Activated CD8-positive, alpha-beta memory T cell treated with anti-CD3 and anti-CD28 coated beads, Interleukin-2, amount 50 U/mL, for 48 hours (primary cell): ENCODE results near the gene PTGFR.

ENCODE experiments used
- DNase-seq: peaks from one replicate; pipeline ENCODE4 v3.0.0-alpha.2; 2020

PTGFR gene, protein sequence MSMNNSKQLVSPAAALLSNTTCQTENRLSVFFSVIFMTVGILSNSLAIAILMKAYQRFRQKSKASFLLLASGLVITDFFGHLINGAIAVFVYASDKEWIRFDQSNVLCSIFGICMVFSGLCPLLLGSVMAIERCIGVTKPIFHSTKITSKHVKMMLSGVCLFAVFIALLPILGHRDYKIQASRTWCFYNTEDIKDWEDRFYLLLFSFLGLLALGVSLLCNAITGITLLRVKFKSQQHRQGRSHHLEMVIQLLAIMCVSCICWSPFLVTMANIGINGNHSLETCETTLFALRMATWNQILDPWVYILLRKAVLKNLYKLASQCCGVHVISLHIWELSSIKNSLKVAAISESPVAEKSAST

DNA sequence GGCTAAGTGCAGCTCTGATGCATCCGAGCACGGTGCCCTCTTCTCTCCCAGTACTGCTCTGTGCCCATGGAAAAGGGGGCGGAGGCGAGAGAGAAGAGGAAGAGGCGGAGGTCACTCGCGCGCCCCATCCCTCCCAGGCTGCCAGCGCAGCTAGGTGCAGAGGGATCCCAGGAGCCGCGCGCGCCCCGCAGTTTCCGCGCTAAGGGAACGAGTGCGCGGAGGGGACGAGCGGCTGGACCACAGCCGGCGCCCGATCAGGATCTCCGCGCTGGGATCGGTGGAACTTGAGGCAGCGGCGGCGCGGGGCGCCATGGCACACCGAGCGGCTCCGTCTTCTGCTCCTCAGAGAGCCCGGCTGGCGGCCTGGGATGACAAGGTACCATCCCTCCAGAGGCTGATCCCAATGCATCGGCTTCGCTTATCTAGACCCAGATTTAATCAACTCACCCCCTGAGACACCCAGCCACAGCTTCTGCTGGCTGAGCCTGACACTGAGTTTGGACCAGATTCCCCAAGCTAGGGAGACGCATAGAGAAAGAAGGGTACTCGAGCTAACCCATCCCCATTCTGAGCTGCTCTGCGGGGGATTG, at the start of gene PTGFR:
Gene PTGFR (plus strand): TSS at position 114 of the 590 bp plus-strand sequence. CDS start 1,770 bp downstream, outside the sequence.
- DNase-seq, result no peak

DNA sequence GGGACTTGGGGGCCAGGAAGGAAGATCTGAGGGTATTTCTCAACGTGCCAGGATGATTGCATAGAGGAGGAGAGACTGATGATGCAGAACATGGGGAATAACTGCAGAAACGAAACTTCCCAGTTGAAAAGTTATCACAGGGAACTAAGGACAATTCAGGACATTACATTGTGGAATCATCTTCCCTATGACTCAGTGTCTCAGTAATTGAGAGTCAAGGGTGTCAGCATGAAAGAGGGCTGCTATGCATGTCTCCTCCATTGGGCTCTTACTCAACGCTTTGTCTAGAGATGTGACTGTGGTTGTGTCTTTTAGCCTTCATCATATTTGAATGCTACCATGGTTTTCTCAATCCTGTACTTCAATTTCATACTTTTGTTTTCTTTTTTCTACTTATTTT, 48.9 kb upstream of the PTGFR start:
- no peak for DNase-seq

DNA sequence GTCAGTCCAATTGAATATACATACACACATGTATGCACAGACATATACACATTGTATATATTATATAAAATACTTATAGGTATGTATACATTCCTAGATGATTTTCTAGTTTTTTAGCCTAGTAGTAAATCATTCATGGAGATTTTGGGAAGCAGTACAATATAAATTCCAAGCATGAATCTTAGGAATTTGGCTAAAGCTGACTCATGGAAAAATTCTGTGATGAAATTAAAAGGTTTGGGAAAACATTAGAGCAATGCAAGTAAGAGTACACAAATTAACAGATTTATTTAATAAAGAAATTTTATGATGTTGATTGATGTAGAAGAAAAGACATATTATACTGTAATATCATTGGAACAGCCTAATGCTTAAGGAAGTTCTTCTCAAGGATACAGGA, 43.7 kb upstream of the PTGFR start:
- no peak for DNase-seq

DNA sequence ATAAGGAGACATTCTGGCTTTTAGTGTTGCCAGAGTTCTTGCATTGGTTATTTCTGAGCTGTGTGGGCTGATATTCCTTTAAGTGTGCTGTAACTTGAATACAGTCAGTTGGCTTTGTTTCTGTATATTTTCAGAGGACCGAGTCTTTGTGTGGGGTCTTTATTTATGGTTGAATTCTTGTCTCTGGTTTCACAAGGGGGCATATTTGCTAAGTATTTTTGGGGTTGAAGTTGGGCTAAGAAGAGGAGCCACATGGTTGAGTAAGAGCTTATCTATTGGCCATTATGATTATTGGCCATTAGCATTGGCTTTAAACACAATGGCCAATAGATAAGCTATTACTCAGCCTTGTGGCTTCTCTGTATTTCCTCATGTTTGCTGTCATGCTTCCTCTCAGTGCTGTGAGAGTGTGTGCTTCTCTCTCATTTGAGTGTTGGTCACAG, 26.3 kb upstream of the PTGFR start:
- DNase-seq, result no peak

DNA sequence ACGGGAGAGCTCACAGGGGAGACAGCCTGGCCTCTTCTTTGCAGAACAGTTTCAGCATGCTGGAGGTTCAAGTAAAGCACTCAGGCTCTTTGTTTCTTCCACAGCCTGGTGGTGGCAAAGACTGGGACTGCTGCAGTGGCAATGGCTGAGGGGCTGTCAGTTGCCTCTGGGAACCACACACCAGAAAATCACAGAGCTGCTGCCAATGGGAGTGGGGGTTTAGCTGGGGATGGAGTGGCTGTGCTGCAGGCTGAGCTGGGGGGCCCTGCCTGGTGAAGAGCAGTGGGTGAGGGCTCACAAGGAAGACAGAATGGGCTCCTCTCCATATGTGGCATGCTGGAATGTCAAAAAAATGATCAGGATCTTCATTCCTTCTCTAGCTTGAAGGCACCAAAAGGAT, 25.6 kb upstream of the PTGFR start:
- no peak for DNase-seq

DNA sequence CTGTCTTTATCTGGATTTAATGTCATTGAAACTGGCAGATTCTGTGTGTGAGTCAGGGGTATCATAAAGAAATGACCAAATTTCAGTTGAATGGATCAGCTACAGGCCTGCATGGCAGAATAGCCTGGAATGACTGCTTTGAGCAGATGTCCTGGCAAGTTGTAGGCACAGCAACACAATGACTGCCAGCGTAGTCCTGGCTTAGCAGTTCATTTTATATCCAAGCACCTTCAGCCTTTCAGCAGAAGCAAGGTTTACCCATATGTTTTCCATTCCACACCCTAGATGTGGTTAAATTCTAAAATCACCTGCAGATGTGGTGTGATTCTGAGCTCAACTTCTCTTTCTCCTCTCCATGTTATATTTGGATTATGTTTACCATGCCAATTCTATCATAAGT, 22.3 kb upstream of the PTGFR start:
- no peak for DNase-seq

DNA sequence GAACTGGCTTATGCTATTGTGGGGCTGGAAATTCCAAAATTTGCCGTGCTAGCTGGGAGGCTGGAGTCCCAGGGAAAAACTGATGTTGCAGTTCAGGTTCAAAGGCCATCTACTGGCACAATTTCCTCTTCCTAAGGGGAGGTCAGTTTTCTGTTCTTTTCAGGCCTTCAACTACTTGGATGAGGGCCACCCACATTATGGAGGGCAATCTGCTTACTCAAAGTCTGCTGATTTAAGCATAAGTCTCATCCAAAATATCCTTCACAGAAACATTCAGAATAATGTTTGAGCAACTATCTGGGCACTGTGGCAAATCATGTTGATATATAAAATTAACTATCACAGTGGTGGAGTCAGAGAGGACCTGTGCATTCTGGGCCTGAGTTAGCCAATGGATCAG, 21.2 kb upstream of the PTGFR start:
- no peak for DNase-seq

DNA sequence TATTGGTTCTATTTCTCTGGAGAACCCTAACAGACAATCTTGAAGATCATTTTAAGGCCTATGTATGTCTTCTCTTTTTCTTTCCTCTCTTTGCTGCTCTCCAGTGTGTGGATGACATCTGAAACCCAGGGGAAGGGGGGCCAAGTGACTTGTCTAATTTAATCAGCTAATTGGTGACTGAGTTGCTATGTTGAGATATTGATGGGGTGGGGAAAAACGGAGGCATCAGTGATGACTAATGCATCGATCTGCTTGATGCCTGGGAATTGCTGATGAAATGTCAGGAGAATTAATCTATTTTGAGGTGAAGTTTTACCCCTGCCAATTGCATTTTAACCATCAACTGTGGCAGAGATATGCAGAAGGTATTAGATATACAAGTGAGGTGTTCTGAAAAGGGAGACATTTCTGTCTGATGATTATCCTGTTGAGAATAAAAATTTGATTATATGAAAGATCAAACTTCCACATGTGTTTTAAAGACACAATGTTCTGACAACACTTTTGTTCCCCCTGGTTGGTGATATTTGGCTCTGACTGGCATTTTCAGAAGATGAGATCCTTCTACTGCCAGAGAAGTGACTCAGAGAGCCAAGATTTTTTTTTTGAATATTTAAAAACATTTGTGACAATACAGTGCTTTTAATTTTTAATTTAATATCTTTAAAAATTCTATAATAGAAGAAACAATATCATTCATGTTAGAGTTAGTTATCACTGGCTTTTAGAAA, 18.7 kb upstream of the PTGFR start:
- no peak for DNase-seq

DNA sequence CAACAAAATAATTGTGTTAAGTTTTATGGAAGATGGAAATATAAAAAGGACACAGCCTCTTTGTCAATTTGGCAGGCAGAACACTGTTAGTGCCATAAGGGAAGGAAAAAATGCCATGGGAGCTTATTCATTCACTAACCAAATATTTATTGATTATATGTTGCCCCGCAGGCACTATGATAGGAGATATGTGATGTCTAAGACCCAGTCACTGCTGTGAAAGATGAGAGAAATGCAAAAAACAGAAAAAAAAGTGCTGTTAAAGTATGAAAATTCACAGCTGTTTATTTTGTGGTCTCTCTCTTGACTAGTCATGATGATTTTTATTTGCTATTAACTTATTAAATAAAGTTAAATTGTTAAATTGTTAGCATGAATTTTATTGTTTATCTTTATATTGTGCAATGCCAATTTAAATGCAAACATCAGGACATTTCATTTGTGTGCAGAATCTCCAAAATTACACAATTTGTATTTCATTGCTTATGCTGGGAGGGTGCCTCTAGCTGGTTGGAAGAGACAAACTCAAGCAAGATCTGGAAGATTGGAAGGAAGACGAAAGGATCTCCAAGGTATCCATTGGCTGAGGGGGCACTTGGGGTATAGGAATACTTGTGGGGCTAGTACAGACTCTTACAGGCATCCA, 17.8 kb upstream of the PTGFR start:
- no peak for DNase-seq

DNA sequence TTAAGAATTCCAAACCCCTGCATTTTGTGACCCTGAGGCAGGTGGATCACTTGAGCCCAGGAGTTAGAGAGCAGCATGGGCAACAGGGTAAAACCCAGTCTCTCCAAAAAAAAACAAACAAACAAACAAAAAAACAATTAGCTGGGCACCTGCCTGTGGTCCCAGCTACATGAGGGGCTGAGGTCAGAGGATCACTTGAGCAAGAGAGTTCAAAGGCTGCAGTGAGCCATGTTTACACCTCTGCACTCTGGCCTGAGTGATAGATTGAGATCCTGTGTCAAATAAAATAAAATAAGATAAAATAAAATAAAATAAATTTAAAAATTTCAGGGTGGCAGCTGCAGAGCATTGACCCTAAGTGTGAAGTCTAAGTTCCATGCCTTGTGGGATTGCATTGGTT, 16.7 kb upstream of the PTGFR start:
- no peak for DNase-seq

DNA sequence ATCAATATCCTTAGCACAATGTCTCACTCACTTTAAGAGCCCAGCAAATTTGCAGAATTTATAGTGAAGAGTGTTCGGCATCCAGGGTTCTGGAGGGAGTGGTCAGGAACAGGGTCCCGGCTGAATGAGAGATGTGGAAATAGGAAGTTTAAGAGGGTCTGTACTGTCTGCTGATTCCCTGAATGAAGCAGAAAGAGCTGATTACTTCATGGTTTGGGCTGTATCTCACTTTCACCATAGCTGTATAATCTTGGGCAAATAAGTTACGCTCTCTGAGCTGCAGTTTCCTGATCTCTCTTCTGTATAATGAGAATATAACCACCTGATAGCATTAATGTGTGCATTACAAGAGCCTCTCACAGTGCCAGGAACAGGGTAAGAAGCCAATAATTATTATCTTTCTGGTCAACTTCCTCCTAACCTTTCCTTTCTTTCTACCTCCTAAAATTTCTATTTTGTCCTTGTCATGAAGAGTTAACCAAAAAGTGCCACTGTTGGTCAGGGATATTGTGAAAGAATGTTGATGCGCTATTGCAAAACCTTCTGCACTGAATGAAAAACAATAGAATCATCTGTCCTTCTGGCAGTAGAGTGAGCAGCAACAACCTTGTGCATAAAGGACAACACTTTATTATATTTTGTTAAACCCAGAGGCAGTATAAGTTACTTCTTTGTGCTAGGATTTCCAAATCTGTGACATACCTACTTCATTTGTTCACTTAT, 14.7 kb upstream of the PTGFR start:
- DNase-seq, result no peak

DNA sequence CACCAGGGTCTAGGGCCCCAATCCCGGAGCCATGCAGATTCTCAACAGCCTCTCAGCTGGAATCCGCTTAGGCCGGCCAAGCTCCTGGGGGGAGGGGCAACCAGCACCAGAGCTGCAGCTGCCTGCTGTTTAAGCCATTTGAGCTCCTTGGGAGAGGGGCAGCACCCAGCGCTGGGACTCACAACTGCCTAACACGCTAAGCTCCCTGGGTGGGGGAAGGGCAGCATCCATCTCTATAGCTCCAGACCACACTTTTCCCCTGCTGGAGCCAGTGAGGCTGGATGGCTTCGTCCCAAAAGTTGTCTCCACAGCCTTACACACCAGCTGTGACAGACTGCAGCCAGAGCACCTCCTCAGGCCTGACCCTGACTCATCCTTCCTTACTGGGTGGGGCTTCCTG, 6.9 kb upstream of the PTGFR start:
- DNase-seq, result no peak

DNA sequence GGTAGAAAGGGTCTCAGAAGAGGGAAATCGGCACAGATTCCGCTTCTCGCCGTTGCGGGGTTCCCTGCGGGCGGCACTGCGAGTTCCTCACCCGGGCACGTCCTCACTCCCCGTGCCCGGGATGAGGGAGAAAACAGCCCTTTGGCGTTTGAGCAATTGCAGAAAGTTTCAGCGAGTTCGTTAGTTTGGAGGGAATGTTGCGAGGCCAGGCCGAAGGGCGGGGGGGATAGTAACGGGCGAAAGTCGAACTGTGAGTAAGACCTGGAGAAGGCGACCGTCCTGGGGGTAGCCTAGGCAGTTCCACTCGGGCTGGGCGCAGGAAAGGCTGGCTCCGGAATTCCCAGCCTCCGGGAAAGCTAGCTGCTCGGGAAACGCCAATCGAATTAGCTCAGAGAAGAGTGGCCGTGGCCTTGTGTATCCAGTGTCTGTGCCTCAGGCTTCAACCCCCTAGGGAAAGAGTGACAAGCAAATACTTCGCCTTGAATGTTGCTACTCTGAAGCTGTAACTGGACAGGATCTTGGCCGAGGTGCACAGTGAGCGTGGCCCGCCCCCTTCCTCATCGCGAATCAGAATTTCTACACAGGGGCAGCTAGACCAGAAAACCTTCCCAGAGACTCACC, 787 bp downstream of the PTGFR start:
- DNase-seq, result no peak

DNA sequence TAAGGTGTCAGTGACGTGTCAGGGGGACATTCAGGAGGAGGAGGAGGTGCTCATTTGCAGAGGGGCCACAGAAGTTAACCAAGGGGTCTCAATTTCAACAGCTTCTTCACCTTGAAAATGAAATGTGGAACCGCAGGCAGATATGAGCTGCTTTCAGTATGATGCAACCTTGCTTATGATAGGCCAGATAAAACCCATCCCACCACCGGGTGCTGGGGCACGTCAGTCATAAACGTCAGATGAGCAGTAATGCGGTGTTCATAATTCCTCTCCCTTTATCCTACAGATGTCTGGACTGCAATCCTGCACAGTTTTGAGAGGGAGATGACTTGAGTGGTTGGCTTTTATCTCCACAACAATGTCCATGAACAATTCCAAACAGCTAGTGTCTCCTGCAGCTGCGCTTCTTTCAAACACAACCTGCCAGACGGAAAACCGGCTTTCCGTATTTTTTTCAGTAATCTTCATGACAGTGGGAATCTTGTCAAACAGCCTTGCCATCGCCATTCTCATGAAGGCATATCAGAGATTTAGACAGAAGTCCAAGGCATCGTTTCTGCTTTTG, 1.7 kb downstream of the PTGFR start:
- DNase-seq, result no peak

DNA sequence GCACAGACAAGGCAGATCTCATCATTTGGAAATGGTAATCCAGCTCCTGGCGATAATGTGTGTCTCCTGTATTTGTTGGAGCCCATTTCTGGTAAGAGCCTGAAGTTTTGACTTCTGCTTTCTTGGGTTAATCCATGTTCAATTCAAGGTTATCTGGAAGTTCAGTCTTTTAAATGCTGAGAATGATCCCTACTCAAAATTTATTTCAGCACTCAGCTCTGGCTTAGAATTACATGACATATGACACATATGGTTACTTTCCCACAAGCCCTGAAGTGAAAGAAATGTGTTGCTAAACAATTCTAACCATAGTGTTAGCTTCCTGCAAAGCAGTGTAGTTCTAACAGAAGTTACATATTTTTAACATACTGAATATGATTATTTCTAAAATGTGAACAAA, 2.7 kb downstream of the PTGFR start:
- DNase-seq, result no peak

DNA sequence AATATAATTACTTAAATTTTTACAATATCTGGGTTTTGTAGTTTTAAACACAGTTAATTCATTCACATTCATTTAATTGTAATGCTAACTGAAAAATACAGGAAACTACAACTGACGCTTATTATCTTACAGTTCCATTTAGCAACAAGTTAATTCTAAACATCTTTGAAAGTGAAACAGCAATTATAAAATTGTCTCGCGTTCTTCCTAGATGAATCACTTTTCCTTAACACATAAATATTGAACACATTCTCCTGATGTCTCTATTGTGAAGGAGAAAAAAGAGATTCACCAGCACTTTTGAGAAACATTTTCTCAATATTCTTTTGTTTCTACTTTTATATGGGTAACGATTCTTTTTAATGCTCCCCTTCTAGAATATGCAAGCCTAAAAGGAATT, 6.4 kb downstream of the PTGFR start:
- DNase-seq, result no peak

DNA sequence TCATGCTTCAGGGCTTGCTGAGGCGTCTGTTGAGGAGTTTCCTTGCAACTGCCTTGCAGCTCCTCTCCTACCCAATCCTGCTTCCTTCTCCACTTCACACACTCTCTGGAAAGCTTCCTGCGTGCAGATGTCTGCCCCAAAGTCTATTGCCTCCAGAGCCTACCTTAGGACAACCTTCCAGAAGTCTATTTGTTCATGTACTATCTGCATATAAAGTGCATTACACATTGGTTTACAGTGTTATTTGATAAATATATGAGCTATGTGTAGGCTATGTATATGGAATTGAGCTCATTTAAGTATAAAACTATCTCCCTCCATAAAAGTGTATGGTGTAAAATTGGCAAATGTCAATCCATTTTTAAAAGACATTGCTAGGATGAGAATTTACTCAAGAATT, 9.8 kb downstream of the PTGFR start:
- no peak for DNase-seq

DNA sequence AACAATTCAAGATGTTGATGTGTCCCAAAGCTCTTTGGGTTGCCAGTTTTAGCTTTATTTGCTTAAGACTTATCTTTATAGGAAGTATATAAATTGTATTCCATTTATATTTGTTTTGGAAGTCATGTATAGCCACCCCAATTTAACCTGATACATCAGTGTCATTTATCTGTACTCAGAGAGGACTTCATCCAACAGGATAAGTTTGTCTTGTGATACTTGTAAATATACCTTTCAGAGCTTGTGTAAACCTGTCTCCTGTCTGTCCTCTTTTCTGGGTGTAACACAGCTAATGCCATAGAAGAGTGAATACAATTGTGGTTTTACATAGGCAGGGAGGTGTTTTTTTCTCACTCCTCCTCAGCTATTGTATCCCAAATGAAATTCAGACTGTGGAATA, 10.4 kb downstream of the PTGFR start:
- no peak for DNase-seq

DNA sequence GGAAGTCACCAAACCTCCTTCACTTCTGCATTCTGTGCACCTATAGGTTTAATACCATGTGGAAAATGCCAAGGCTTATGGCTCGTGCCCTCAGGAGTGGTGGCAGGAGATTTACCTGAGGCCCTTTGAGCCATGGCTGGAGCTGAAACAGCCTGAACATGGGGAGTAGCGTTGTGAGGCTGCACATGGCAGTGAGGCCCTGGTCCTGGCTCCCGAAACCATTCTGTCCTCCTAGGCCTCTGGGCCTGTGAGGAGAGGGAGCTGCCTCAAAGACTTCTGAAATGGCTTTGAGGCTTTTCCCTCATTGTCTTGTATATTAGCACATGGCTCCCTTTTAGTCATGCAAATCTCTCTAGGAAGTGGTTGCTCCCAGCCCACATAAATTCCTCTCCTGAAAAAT, 20.6 kb downstream of the PTGFR start:
- no peak for DNase-seq

DNA sequence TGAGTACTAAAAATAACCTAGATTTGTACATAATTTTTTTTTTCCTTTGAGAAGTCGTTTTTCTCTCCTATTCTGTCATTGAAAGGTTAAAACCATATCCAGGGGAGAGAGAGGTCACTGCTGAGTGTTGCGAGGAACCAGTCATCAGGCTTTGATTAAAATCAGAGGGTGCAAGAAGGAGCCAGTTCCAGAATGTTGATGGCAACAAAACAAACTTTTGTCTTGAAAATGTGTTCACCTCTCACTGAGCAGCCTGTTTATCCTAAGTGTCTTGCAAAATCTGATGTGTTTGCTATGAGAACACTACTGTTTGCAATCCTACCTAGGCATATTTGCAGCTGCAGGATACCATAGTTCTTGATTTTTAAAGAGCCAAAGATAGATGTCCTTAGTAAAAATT, 25.9 kb downstream of the PTGFR start:
- DNase-seq, result no peak

DNA sequence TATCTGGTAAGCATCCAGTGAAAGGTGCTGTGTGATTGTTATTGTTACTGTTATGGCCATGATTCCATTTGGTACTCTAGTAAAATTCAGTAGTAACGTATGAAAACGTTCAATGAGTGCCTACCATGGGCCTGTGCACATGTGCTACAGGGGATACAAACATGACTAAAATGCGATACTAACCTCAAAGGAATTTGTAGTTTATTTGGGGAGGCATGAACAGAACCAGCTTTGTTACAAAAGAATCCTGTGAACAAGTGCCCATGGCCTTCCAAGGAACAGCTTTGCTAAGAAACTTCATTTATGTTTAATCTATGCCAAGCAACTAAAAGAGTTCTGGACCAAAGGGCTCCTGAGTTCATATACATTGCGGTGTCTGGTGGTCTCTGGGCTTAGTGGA, 28.7 kb downstream of the PTGFR start:
- DNase-seq, result no peak

DNA sequence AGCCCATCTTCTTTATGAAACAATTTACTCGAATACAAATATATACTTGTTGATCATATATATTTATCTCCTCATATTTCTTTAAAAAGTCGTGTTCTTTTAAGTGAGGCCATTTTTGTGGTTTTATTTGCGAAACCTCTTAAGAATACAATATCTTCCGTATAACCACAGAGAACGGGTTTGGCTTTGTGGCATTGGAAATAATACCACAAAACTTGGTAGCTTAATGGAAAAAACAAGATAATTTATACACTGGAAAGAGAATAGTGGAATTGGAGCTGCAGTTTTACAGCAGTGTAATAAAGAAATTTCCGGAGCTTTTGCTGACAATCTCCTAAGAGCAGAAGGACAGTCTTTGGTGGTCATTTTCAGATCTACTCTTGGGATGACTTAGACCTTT, 29.4 kb downstream of the PTGFR start:
- DNase-seq, result no peak
